Measurements from ENCODE around the gene SLC25A46.
"Not testable (repeated sequence)": the region's sequence is repeated elsewhere in the genome, so short reads cannot be mapped to it uniquely, and the experiment has no call there.

The SLC25A46 gene

GRCh38 chr5:110757118-110757729 is 18.4 kb downstream of the SLC25A46 start:
- no peak for DNase-seq (ENCODE audit: low spot score)

GRCh38 chr5:110760158-110760557 is 21.4 kb downstream of the SLC25A46 start:
- no peak for DNase-seq (ENCODE audit: low spot score)

- no peak for DNase-seq (ENCODE audit: low spot score)
Observed at GRCh38 chr5:110768138-110768860, 29.5 kb downstream of the SLC25A46 start.

- no peak for DNase-seq (ENCODE audit: low spot score)
Observed at GRCh38 chr5:110769000-110769681, 30.3 kb downstream of the SLC25A46 start.

- DNase-seq (ENCODE audit: low spot score) = no peak
Observed at GRCh38 chr5:110770286-110770685, 31.5 kb downstream of the SLC25A46 start.

- DNase-seq (ENCODE audit: low spot score) = no peak
Observed at GRCh38 chr5:110784901-110785300, 46.1 kb downstream of the SLC25A46 start.

- DNase-seq (ENCODE audit: low spot score) = no peak
Observed at GRCh38 chr5:110785356-110785755, 46.5 kb downstream of the SLC25A46 start.

GRCh38 chr5:110788006-110788405 is 49.2 kb downstream of the SLC25A46 start:
- not testable (repeated sequence) for DNase-seq (ENCODE audit: low spot score)

- DNase-seq (ENCODE audit: low spot score) = peak; percentile 22
Observed at GRCh38 chr5:110790673-110791072, 51.9 kb downstream of the SLC25A46 start.

GRCh38 chr5:110802998-110803397 is 64.2 kb downstream of the SLC25A46 start:
- no peak for DNase-seq (ENCODE audit: low spot score)

GRCh38 chr5:110803467-110804326 is 64.9 kb downstream of the SLC25A46 start:
- no peak for DNase-seq (ENCODE audit: low spot score)

GRCh38 chr5:110807169-110807568 is 68.4 kb downstream of the SLC25A46 start:
- DNase-seq (ENCODE audit: low spot score) = no peak

- no peak for DNase-seq (ENCODE audit: low spot score)
Observed at GRCh38 chr5:110809006-110809405, 70.2 kb downstream of the SLC25A46 start.

Data from hepatic stellate cell (primary cell).